HepG2 (cell line): ENCODE measurements around the gene SRSF2. TPM values are rescaled to one million over a fixed set of nuclear protein-coding genes. Genes with fewer than 3 reads are reported as not detected.
A peak's percentile ranks its signal among the peaks of the same experiment; 100 is the strongest.

Experiments
- GATAD2A ChIP-seq: IDR thresholded peaks from 2 replicates; pipeline ENCODE4 v1.6.1; 2016
- GFI1 ChIP-seq: sonication (generic); formaldehyde crosslinking; IDR thresholded peaks from 2 replicates; pipeline ENCODE4 v1.5.0; 2020; ENCODE audit warnings: missing genetic modification reagents, mild to moderate bottlenecking, borderline replicate concordance
- HCFC1 ChIP-seq: fragments of 150-350 bp; IDR thresholded peaks from 2 replicates; pipeline ENCODE4 v1.6.1; 2014; ENCODE audit warnings: low read depth, low read length
- KLF9 ChIP-seq: IDR thresholded peaks from 2 replicates; pipeline ENCODE4 v1.6.1; 2016; ENCODE audit warnings: low read depth
- MAFG ChIP-seq: sonication (generic); formaldehyde crosslinking; IDR thresholded peaks from 2 replicates; pipeline ENCODE4 v1.5.1; 2020; ENCODE audit warnings: mild to moderate bottlenecking, missing genetic modification reagents
- NFE2L1 ChIP-seq: sonication (generic); formaldehyde crosslinking; IDR thresholded peaks from 2 replicates; pipeline ENCODE4 v1.4.0; 2020; ENCODE audit warnings: missing genetic modification reagents, mild to moderate bottlenecking, borderline replicate concordance
- PTBP1 ChIP-seq: fragments of 200-400 bp; formaldehyde crosslinking; IDR thresholded peaks from 2 replicates; pipeline ENCODE4 v1.6.1; 2018; ENCODE audit warnings: low read length, low read depth; ENCODE audit not compliant: poor library complexity, severe bottlenecking
- ZBTB38 ChIP-seq: sonication (generic); formaldehyde crosslinking; IDR thresholded peaks from 2 replicates; pipeline ENCODE4 v1.5.1; 2020; ENCODE audit warnings: mild to moderate bottlenecking, missing genetic modification reagents
- ZFYVE20 ChIP-seq: sonication (generic); formaldehyde crosslinking; IDR thresholded peaks from 2 replicates; pipeline ENCODE4 v1.8.0; 2023; ENCODE audit warnings: low read depth, mild to moderate bottlenecking, moderate library complexity, missing genetic modification reagents, borderline replicate concordance
- ZKSCAN1 ChIP-seq: fragments of 150-350 bp; IDR thresholded peaks from 2 replicates; pipeline ENCODE4 v1.6.1; 2014; ENCODE audit warnings: low read length
- ZNF235 ChIP-seq: sonication (generic); formaldehyde crosslinking; IDR thresholded peaks from 2 replicates; pipeline ENCODE4 v1.8.1; 2023; ENCODE audit warnings: mild to moderate bottlenecking, missing genetic modification reagents, borderline replicate concordance
- ZNF274 ChIP-seq: sonication (generic); formaldehyde crosslinking; IDR thresholded peaks from 2 replicates; pipeline ENCODE4 v1.5.1; 2020; ENCODE audit warnings: mild to moderate bottlenecking, missing genetic modification reagents
- ZNF354B ChIP-seq: sonication (generic); formaldehyde crosslinking; IDR thresholded peaks from 2 replicates; pipeline ENCODE4 v1.8.0; 2022; ENCODE audit warnings: mild to moderate bottlenecking, missing genetic modification reagents
- ZNF431 ChIP-seq: sonication (generic); formaldehyde crosslinking; IDR thresholded peaks from 2 replicates; pipeline ENCODE4 v1.9.0; 2022; ENCODE audit warnings: missing genetic modification reagents, low read depth, mild to moderate bottlenecking, borderline replicate concordance
- ZNF441 ChIP-seq: sonication (generic); formaldehyde crosslinking; IDR thresholded peaks from 2 replicates; pipeline ENCODE4 v1.7.0; 2021; ENCODE audit warnings: missing genetic modification reagents, borderline replicate concordance
- ZNF598 ChIP-seq: sonication (generic); formaldehyde crosslinking; IDR thresholded peaks from 2 replicates; pipeline ENCODE4 v1.5.1; 2020; ENCODE audit warnings: mild to moderate bottlenecking, missing genetic modification reagents, borderline replicate concordance
- polyA plus RNA-seq, 8 experiments: library from polyadenylated mRNA; depleted of rRNA in 3 of 8; stranded (reverse) in 7 of 8; unstranded in 1 of 8; fragments of >200 nt; fragmentation: Illumina TruSeq in 4 of 8; extraction: Trizol in 4 of 8; gene quantifications; 2 replicates each; pipeline versions ENCODE4 v1.2.1 to v1.2.3, GENCODE V29; 2011 to 2016; ENCODE audit warnings: low read depth in 4 of 8, missing spikeins in 1 of 8, mixed read lengths in 1 of 8; ENCODE audit not compliant: insufficient read depth in 1 of 8
- total RNA-seq, 5 experiments: library from RNA; depleted of rRNA; stranded (reverse); fragments of >200 nt; fragmentation: Illumina TruSeq; extraction: Trizol; gene quantifications; 2 replicates each; pipeline ENCODE4 v1.2.3, GENCODE V29; 2016; ENCODE audit warnings: low read depth in 1 of 5
- TF ChIP-seq, protein P1 (sequence below): sonication (generic); formaldehyde crosslinking; conservative IDR thresholded peaks from 2 replicates; pipeline ENCODE4 v1.4.0; 2020; ENCODE audit warnings: mild to moderate bottlenecking, missing genetic modification reagents, moderate library complexity
- TF ChIP-seq, protein P2 (sequence below): sonication (generic); formaldehyde crosslinking; IDR thresholded peaks from 2 replicates; pipeline ENCODE4 v1.4.0; 2020; ENCODE audit warnings: missing genetic modification reagents
- TF ChIP-seq, protein P3 (sequence below): IDR thresholded peaks from 2 replicates; pipeline ENCODE4 v1.6.1; 2016; ENCODE audit warnings: low read depth
- TF ChIP-seq, protein P4 (sequence below): sonication (generic); formaldehyde crosslinking; IDR thresholded peaks from 2 replicates; pipeline ENCODE4 v1.5.0; 2020; ENCODE audit warnings: mild to moderate bottlenecking, missing genetic modification reagents

SRSF2 gene
- total and polyA plus RNA-seq, 2 of the 13 experiments (the other 11 are each of a cell fraction or from before 2014, with no cell fraction given): 306 to 319 TPM

DNA sequence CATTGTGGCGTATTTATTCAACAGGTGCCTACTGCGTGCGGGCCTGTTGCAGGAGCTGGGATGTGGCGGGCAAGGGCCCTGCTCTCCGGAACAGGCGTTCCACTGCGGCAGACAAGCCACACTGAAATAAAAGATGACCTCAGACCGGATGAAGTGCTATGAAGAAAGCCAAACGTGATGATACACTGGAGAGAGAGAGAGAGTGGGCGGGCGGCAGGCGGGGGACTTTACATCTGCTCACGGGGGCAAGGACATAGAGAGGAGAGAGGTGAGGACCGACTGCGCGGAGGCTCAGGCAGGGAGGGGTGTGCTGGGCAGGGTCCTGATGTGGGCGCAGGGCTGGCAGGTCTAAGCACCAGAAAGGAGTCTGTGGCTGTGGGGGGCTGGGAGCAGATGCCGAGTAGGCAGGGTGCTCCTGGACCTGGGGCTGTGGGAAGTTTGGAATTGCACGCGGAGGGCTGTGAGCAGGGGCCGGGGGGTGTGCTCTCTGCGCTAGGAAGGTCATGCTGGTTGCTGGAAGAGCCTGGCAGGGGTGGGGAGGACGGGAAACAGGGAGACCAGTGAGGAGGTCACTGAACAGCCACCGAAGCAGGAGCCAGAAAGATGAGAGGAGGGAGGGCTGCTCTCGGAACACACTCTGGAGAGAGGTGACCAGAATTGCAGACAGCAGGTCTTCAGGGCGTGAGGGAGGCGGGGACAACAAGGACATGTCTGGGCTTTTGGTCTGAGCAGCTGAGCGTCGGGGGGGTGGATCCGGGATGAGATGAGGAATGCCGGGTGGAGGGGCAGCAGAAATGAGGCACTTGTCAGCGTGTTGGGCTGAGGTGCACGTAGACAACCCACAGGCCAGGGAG is 36.3 kb downstream of the SRSF2 start (continued):
- TF ChIP-seq, protein P1, sequence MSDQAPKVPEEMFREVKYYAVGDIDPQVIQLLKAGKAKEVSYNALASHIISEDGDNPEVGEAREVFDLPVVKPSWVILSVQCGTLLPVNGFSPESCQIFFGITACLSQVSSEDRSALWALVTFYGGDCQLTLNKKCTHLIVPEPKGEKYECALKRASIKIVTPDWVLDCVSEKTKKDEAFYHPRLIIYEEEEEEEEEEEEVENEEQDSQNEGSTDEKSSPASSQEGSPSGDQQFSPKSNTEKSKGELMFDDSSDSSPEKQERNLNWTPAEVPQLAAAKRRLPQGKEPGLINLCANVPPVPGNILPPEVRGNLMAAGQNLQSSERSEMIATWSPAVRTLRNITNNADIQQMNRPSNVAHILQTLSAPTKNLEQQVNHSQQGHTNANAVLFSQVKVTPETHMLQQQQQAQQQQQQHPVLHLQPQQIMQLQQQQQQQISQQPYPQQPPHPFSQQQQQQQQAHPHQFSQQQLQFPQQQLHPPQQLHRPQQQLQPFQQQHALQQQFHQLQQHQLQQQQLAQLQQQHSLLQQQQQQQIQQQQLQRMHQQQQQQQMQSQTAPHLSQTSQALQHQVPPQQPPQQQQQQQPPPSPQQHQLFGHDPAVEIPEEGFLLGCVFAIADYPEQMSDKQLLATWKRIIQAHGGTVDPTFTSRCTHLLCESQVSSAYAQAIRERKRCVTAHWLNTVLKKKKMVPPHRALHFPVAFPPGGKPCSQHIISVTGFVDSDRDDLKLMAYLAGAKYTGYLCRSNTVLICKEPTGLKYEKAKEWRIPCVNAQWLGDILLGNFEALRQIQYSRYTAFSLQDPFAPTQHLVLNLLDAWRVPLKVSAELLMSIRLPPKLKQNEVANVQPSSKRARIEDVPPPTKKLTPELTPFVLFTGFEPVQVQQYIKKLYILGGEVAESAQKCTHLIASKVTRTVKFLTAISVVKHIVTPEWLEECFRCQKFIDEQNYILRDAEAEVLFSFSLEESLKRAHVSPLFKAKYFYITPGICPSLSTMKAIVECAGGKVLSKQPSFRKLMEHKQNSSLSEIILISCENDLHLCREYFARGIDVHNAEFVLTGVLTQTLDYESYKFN (CRISPR knock-in tag): peak; percentile 86
- TF ChIP-seq ZNF431 (CRISPR knock-in tag) (no peak; the same call in 1 of the 2 replicates), ZNF235 (CRISPR knock-in tag) (0 out of 2 replicates have a peak, but pooled peaks have one; percentile 92), ZFYVE20 (no peak), GATAD2A (CRISPR knock-in tag) (peak; percentile 76; the same call in 1 of the 2 replicates), ZBTB38 (CRISPR knock-in tag) (peak; percentile 83), GFI1 (CRISPR knock-in tag) (peak; percentile 20; the same call in 1 of the 2 replicates), HCFC1 (no peak), PTBP1 (no peak), ZNF441 (CRISPR knock-in tag) (peak; percentile 86), ZNF274 (CRISPR knock-in tag) (peak; percentile 72; the same call in 1 of the 2 replicates), ZNF354B (CRISPR knock-in tag) (no peak), ZKSCAN1 (peak; percentile 51; the same call in 1 of the 2 replicates), NFE2L1 (CRISPR knock-in tag) (peak; percentile 58; the same call in 1 of the 2 replicates), ZNF598 (CRISPR knock-in tag) (no peak; the same call in 1 of the 2 replicates), MAFG (CRISPR knock-in tag) (no peak), KLF9 (CRISPR knock-in tag) (0 out of 2 replicates have a peak, but pooled peaks have one; percentile 73)
- TF ChIP-seq, protein P2, sequence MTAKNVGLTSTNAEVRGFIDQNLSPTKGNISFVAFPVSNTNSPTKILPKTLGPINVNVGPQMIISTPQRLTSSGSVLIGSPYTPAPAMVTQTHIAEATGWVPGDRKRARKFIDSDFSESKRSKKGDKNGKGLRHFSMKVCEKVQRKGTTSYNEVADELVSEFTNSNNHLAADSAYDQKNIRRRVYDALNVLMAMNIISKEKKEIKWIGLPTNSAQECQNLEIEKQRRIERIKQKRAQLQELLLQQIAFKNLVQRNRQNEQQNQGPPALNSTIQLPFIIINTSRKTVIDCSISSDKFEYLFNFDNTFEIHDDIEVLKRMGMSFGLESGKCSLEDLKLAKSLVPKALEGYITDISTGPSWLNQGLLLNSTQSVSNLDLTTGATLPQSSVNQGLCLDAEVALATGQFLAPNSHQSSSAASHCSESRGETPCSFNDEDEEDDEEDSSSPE: peak; percentile 53; the same call in 1 of the 2 replicates
- TF ChIP-seq, protein P3, sequence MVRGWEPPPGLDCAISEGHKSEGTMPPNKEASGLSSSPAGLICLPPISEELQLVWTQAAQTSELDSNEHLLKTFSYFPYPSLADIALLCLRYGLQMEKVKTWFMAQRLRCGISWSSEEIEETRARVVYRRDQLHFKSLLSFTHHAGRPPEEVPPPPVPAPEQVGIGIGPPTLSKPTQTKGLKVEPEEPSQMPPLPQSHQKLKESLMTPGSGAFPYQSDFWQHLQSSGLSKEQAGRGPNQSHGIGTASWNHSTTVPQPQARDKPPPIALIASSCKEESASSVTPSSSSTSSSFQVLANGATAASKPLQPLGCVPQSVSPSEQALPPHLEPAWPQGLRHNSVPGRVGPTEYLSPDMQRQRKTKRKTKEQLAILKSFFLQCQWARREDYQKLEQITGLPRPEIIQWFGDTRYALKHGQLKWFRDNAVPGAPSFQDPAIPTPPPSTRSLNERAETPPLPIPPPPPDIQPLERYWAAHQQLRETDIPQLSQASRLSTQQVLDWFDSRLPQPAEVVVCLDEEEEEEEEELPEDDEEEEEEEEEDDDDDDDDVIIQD: no peak
- TF ChIP-seq, protein P4, sequence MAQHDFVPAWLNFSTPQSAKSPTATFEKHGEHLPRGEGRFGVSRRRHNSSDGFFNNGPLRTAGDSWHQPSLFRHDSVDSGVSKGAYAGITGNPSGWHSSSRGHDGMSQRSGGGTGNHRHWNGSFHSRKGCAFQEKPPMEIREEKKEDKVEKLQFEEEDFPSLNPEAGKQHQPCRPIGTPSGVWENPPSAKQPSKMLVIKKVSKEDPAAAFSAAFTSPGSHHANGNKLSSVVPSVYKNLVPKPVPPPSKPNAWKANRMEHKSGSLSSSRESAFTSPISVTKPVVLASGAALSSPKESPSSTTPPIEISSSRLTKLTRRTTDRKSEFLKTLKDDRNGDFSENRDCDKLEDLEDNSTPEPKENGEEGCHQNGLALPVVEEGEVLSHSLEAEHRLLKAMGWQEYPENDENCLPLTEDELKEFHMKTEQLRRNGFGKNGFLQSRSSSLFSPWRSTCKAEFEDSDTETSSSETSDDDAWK: no peak
